ENCODE measurements around the gene PATL2.
"Not testable (repeated sequence)": the region's sequence is repeated elsewhere in the genome, so short reads cannot be mapped to it uniquely, and the experiment has no call there.

PATL2 gene

DNA sequence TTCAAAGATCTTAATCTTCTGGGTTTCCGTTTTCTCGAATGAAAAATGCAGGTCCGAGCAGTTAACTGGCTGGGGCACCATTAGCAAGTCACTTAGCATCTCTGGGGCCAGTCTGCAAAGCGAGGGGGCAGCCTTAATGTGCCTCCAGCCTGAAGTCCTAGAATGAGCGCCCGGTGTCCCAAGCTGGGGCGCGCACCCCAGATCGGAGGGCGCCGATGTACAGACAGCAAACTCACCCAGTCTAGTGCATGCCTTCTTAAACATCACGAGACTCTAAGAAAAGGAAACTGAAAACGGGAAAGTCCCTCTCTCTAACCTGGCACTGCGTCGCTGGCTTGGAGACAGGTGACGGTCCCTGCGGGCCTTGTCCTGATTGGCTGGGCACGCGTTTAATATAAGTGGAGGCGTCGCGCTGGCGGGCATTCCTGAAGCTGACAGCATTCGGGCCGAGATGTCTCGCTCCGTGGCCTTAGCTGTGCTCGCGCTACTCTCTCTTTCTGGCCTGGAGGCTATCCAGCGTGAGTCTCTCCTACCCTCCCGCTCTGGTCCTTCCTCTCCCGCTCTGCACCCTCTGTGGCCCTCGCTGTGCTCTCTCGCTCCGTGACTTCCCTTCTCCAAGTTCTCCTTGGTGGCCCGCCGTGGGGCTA is at the start of gene PATL2, which contains the start of gene B2M:
Gene PATL2, minus strand, starts transcription at position 228 of the 647 bp plus-strand sequence. CDS start 34,833 bp downstream, outside the sequence.
Gene B2M, plus strand, starts transcription at position 422 of the 647 bp plus-strand sequence. Its CDS starts 30 bp downstream, at position 452.
- DNase-seq (ENCODE audit: low read depth in 2 of 2) = peak; percentile 93 to 96

DNA sequence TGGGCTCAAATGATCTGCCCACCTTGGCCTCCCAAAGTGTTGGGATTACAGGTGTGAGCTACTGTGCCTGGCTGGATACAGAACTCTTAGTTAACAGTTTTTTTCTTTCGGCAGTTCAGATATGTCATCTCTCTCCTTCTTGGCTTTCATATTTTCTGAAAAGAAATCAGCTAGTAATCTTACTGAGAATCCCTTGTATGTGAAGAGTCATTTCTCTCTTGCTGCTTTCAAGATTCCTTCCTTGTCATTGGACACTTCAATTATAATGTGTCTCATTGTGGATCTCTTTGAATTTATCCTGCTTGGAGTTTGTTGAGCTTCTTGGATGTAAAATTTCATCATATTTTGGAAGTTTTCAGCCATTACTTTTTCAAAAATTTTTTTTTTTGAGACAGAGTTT is 42.2 kb upstream of the PATL2 start:
- DNase-seq (ENCODE audit: low read depth in 2 of 2) = no peak

DNA sequence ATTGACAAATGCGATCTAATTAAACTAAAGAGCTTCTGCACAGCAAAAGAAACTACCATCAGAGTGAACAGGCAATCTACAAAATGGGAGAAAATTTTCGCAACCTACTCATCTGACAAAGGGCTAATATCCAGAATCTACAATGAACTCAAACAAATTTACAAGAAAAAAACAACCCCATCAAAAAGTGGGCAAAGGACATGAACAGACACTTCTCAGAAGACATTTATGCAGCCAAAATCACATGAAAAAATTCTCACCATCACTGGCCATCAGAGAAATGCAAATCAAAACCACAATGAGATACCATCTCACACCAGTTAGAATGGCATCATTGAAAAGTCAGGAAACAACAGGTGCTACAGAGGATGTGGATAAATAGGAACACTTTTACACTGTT is 32.3 kb upstream of the PATL2 start:
- not testable (repeated sequence) for DNase-seq (ENCODE audit: low read depth in 2 of 2)

DNA sequence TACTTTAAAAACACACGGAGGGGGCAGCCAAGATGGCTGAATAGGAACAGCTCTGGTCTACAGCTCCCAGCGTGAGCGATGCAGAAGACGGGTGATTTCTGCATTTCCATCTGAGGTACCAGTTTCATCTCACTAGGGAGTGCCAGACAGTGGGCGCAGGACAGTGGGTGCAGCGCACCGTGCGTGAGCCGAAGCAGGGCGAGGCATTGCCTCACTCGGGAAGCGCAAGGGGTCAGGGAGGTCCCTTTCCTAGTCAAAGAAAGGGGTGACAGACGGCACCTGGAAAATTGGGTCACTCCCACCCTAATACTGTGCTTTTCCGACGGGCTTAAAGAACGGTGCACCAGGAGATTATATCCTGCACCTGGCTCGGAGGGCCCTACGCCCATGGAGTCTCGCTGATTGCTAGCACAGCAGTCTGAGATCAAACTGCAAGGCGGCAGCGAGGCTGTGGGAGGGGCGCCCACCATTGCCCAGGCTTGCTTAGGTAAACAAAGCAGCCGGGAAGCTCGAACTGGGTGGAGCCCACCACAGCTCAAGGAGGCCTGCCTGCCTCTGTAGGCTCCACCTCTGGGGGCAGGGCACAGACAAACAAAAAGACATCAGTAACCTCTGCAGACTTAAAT is 28.2 kb upstream of the PATL2 start:
- DNase-seq (ENCODE audit: low read depth in 2 of 2) = not testable (repeated sequence)

DNA sequence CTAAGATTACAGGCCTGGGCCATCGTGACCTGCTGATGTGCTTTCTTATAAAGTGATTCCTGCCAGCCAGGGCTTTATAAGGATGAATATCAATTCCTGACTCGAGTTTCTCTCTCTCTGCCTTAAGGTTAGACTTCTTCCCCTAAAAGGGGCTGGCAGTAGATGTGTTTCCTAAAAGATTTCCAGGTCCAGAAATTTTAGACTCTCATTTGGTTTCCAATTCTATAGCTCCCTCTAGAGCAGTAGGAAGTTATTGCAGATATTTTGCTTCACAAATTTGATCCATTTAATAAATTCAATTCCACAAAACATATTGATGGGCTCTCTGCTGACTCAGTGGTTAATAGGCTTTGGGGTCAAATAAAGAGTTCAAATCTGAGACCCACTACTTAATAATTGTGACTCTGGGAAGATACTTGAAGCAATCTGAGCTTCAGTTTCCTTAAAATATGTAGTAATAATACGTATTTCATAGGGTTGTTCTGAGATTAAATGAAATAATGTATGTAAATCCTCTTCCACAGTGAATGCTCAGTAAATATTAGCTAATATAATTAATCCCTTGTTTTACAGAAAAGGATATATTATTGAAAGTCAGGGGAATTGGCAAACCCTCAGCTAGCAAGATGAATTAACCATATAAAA is 27.3 kb upstream of the PATL2 start:
- no peak for DNase-seq (ENCODE audit: low read depth in 2 of 2)

DNA sequence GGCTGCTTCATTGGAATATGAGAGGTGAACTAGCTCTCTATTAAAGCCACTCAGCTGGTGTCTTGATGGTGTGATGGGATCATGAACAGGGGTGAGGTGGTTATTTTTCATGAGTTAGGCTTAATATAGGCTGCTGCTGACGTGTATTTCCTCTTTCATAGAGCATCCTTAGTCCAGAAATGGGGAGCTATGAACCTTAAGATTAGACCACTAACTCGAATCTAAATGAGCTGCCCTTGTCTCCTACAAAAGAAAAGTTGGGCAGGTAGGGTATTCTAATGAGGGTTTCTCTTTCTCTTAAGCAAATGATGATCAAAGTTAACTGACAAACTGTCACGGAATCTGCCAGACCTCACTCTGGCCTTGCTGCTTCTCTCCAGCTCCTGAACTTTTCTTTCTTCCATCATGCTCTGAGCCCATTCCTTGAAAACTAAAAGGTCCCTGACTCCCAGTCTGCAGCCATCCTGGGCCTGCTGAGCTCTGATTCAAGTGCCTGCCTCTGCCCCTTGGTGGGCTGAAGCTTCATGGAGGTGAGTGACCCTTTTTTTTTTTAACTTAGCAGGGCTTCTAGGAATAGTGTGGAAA is 25.1 kb upstream of the PATL2 start, which contains the start of gene TRIM69:
Gene TRIM69, plus strand, starts transcription at position 348 of the 585 bp plus-strand sequence. Its CDS starts 177 bp downstream, at position 525.
- no peak for DNase-seq (ENCODE audit: low read depth in 2 of 2)

DNA sequence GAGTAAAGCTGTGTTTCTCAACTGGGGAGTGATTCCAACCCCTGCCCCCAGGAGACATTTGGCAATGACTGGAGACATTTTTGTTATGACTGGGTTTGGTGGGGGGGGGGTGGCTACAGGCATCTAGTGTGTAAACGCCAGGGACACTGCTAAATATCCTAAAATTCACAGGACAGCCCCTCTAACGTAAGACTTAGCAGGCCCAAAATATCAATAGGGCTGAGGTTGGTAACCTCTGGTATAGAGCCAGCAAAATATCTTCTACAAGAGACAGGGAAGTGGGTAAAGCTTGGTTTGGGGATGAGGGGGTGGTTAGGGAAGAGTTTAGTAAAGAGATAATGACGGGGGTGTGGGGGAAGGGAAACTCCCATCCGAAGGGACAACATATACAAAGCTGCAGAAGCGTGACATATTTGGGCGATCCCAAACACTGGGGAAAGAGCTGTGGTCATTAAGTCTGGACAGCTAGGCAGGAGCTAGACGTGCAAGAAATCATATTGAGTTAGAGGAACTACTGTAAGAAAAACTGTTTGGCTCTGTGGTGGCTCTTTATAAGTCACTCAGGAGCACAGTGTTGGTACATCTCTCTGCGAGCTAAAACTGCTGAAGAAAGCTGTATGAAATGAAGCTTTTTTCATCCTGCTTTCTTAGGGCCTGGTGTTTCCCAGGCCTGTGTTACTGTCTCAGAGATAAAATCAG is 24.5 kb upstream of the PATL2 start:
- DNase-seq (ENCODE audit: low read depth in 2 of 2) = no peak

DNA sequence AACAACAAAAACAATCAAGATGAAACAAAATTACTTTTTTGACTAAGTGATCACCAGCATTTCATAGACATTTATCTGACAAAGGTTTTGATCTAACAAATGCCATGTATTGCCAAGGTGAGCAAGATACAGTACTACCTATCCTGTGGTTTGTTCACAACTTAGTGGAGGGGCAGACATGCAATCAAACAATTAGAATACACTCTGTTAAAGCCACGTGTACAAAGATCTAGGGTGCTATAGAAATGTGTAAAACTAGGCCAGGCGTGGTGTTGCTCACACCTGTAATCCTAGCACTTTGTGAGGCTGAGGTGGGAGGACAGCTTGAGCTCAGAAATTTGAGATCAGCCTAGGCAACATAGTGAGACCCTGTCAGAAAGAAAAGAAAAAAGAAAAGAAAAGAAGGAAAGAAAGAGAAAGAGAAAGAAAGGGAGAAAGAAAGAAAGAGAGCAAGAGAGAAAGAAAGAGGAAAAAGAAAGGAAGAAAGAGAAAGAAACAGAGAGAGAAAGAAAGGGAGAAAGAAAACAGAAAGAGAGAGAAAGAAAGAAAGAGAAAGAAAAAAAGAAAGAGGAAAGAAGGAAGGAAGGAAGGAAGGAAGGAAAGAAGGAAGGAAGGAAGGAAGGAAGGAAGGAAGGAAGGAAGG is 23.8 kb upstream of the PATL2 start:
- no peak for DNase-seq (ENCODE audit: low read depth in 2 of 2)

DNA sequence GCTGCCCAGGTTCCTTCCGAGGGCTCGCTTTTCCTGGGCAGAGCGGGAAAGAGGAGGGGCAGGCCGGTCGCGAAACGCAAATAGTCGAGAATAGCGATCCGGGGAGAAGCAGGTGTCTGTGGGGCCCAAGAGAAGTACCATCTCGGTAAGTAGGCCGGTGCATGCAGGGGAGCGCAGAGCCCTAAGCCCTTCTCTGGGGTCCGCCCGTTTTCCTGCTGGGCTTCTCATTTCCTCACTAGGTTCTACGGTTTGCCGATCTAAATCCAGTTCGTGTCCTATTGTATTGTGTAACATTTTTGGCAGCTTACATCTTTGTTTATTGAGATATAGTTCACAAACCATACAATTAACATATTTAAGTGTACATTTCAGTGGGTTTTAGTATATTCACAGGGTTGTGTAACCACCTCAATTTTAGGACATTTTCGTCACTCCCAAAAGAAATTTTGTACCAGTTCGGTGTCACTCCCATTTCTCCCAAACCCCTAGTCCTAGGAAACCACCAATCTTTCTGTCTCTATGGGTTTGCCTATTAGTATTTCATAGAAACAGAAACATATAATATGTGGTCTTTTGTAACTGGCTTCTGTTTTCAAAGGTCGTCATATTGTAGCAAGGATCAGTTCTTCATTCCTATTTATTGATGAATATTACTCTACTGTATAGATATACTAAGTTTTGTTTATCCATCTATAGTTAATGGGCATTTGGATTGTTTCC is 18.4 kb upstream of the PATL2 start:
- no peak for DNase-seq (ENCODE audit: low read depth in 2 of 2)

DNA sequence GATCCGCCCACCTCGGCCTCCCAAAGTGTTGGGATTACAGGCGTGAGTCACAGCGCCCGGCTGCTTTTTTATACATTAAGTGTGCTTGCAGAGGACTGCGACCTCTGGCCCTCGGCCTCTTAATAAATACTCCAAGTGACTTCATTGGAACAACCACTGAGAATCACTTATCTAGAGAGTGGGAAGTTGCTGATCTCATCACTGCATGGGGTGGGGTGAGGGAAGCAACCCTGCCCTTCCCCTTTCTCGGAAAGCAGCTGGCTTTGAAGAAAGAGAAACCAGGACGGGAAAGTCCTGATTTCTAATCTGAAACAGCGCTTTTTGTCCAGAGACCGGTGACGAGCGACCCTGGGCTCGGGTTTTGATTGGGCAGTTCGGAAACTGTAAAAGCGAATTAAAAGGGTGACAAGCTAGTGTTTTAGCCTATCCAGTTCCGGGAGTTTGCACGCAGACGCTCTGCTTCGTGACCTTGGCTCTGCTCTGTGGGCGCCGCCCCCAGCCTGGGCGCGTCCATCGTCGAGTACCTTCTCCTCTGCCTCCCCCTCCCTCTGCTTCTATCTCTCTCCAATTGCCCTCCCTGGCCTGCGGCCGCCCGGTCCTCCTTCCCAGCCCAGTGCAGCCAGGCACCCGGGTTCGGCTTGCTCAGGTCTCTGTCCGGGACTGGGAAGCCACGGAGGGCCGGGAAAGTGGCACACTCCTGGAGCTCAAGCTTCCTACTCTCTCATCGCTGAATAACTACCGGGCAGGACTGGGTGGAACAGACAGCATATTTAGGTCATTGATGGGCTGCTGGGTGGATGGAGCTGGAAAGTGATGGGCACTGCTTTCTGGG is 17.7 kb upstream of the PATL2 start:
- peak; percentile 89 to 90 for DNase-seq (ENCODE audit: low read depth in 2 of 2)

DNA sequence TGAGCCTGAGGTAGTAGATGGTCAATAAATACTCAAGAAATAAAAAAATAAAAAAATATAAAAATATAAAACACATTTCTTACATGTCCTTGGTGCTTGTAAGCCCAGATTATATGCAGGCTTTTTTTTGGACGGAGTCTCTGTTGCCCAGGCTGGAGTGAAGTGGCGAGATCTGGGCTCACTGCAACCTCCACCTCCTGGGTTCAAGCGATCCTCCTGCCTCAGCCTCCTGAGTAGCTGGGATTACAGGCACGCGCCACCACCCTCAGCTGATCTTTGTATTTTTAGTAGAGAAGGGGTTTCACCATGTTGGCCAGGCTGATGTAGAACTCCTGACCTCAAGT is 17.1 kb upstream of the PATL2 start:
- not testable (repeated sequence) for DNase-seq (ENCODE audit: low read depth in 2 of 2)

DNA sequence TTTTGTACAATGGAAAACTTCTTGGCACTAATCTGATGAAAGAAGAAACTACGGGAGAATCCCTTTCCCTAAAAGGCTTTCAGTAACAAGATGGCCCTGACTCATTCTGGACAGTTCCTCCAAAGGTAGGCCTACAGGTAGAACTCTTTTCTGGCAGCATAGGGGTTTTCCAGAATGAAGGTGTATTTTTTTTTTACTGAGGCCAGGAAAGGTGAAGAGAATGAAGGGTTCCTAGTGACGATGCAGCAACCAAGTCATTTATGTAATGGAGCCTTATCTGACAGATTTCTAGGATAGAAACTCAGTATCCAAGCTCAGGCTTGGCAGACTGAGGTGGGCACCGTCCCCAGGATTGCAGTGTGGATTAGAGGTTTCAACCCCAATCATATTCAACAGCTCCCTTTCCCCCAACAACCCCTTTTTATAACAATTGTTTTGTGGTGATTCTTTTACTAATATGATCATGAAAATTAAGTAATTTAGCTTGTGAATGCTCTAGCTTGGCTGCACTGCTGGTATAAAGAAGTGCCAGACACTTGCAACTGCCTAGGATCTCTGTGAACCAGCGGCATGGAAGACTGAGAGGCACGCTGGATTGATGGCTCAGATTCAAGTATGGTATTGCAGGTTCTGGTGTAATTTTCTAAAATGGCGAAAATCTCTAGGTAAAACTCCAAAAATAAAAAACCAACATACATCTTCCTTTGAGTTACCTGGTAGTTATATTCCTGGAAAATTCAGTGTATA is 16.5 kb upstream of the PATL2 start:
- no peak for DNase-seq (ENCODE audit: low read depth in 2 of 2)

DNA sequence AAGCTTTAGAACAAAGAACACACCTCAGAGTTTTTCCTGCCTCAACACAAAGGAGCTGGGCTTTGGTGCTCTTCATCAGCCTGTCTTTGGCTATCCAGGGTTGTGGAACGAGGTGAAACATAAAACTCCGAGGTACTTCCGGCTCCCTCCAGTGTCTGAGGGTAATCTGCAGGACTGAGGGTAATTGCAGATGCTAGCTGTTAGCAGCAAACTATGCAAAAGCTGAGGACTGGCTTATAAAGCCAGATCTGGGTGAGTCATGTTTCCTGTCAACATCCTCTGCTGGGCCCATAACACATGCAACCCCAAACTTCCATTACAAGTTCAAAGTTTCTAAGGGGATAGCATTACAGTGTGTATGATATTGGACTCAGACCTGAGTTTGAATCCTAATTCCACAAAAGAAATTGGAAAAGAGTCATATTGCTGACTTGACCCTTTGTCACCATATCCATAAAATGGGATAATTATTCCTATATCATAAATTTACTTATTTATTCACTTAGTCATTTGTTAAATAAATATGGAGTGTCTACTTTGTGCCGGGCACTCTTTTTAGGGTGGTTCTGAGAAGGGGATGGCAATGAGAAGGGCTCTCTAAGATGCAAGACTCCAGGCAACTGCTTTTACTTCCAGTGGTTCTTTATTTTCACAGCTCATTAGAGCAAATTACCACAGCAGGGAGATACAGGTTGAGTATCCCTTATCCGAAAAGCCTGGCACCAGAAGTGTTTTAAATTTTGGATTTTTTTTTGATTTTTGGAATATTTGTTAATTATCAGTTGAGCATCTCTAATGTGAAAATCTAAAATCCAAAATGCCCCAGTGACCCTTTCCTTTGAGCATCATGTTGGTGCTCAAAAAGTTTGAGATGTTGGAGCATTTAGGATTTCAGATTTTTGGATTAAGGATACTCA is 15.7 kb upstream of the PATL2 start:
- DNase-seq (ENCODE audit: low read depth in 2 of 2) = peak in 1 of 2 donors; percentile 53

DNA sequence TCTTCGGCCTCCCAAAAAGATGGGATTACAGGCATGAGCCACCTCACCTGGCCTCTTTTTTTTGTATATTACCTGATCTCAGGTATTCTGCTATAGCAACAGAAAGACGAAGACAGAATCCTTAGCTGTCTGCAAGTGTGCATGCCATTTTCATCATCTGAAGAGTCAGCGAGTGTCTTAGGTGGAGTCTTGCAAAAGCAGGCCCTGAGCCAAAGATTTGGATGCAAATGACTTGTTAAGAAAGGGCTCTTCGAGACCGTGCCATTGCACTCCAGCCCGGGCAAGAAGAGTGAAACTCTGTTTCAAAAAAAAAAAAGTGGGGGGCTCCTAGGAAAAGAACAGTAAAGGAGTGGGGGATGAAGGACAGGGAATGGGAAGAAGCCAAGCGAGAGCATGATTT is 15.0 kb upstream of the PATL2 start:
- no peak for DNase-seq (ENCODE audit: low read depth in 2 of 2)

DNA sequence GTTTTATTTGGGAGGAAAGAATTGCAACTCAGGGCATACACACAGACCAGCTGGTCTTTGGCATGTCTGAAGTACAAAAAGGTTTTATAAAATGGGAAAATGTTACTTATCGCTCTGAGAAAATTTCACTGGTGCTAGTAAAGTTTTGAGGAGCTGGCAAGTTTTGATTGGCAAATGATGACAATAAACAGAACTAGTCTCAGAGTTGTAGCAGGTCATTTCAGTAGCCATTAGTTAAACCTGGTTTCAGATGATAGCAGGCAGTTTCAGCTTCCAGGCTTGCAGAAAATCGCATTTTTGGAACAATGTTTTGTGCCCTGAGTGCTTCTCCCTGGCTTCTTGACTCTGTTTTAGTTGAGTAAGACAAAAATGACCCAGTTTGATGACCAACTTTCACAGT is 10.9 kb upstream of the PATL2 start:
- no peak for DNase-seq (ENCODE audit: low read depth in 2 of 2)

DNA sequence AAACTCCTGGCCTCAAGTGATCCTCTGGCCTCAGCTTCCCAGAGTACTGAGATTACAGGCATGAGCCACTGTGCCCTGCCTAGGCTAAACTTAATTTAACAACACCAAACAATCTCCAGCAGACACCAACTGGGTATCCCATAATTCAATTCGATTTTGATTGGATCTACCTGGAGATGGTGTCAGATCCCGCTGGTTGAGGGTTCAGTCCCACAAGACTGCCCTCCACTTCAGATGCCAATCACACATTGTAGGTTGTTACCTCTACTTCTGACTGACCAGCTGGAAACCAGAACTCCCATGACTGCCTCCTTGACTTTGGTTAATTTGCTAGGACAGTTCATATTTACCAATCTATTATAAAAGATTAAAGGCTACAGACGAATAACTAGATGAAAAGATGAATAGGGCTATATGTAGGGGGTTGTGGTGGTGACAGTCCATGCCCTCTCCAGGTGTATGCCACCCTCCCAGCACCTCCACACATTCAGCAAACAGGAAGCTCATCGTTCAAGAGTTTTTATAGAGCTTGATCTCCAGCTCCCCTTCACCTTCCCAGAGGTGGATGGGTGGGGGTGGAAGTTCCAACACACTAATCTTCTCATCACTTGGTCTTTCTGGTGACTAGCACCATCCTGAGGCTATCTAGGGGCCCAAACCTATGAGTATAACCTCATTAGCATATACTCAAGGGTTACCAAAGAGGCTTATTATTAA is 9.5 kb upstream of the PATL2 start:
- no peak for DNase-seq (ENCODE audit: low read depth in 2 of 2)

DNA sequence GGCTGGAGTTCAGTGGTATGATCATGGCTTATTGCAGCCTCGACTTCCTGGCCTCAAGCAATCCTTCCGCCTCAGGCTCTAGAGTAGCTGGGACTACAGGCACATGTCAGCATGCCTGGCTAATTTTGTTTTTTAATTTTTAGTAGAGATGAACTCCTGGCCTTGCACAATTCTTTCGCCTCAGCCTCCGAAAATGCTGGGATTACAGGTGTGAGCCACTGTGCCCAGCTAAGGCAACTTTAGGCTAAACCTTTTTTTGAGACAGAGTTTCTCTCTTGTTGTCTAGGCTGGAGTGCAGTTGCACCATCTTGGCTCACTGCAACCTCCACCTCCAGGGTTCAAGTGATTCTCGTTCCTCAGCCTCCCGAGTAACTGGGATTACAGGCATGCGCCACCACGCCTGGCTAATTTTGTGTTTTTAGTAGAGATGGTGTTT is 8.9 kb upstream of the PATL2 start:
- not testable (repeated sequence) for DNase-seq (ENCODE audit: low read depth in 2 of 2)
